Measurements from ENCODE around the gene MICAL2. TPM values are rescaled to one million over a fixed set of nuclear protein-coding genes. Genes with fewer than 3 reads are reported as not detected.

MICAL2 gene
- total RNA-seq, 1 experiment from 2014 or later = 151 TPM

GRCh38 chr11:12118949-12119348 lies 8.6 kb downstream of the MICAL2 start:
- Mint-ChIP-seq H3K4me3 (ENCODE audit: unreplicated experiment) (no peak overlapping the region), H3K36me3 (ENCODE audit: insufficient read depth, unreplicated experiment) (peaks cover 18% of the 10 kb centered on the region), H3K9me3 (ENCODE audit: unreplicated experiment) (no peaks in the 10 kb centered on the region), H3K27ac (ENCODE audit: low read depth, unreplicated experiment) (no peak overlapping the region), H3K4me1 (ENCODE audit: insufficient read depth, unreplicated experiment) (peaks cover 35% of the 10 kb centered on the region), H3K27me3 (ENCODE audit: insufficient read depth, unreplicated experiment) (no peaks in the 10 kb centered on the region)
- no peak for TF ChIP-seq CTCF (IDR thresholded peaks at IDR 0.05; ENCODE audit: unreplicated experiment)
- no TSS peak for BruUV-seq (replicated peaks)
- no peak for DNase-seq (ENCODE audit: unreplicated experiment)
- CTCF ChIA-PET = interaction anchor here (0.6 to 1.0 kb wide), 2 partner anchors 10 to 29 kb away, joined by 3 read pairs; no protein-coding TSS in a partner anchor
- intact Hi-C loops (cut with micrococcal nuclease) = no loop called here
- POLR2A ChIA-PET = no interaction called here

DNA sequence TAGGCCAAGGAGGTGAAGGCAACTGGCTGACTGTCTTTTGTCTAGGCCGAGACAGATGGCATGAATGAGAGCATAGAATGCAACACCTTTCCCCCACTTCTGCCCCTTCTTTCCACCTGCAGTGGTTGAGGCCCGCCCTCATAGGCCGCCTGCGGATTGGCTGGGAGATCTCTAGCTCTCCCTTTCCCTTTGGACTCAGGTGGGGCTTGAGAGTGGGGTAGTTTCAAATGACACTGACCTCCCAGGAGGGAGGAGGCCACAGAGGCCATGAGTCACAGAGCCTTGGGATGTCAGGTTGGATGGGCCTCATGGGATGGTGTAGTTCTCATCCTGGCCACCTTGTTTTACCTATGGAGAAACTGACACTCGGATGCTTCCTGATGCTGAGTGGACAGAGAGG lies 9.1 kb downstream of the MICAL2 start:
- no peak for DNase-seq (ENCODE audit: unreplicated experiment)
- H3K27me3 Mint-ChIP-seq (ENCODE audit: insufficient read depth, unreplicated experiment) = no peaks in the 10 kb centered on the region
- peaks cover 18% of the 10 kb centered on the region for H3K36me3 Mint-ChIP-seq (ENCODE audit: insufficient read depth, unreplicated experiment)
- H3K27ac Mint-ChIP-seq (ENCODE audit: low read depth, unreplicated experiment) = no peak overlapping the region
- peaks cover 41% of the 10 kb centered on the region for H3K4me1 Mint-ChIP-seq (ENCODE audit: insufficient read depth, unreplicated experiment)
- no TSS peak for BruUV-seq (replicated peaks)
- no peak for TF ChIP-seq CTCF (IDR thresholded peaks at IDR 0.05; ENCODE audit: unreplicated experiment)
- intact Hi-C loops (cut with micrococcal nuclease) = no loop called here
- no peaks in the 10 kb centered on the region for H3K9me3 Mint-ChIP-seq (ENCODE audit: unreplicated experiment)
- ChIA-PET POLR2A (no interaction called here), CTCF (interaction anchor here (1.0 kb wide), 1 partner anchor 10 kb away, joined by 3 read pairs; no protein-coding TSS in a partner anchor)
- no peak overlapping the region for H3K4me3 Mint-ChIP-seq (ENCODE audit: unreplicated experiment)

- Mint-ChIP-seq H3K27ac (ENCODE audit: low read depth, unreplicated experiment) (no peak overlapping the region), H3K36me3 (ENCODE audit: insufficient read depth, unreplicated experiment) (peaks cover 18% of the 10 kb centered on the region), H3K9me3 (ENCODE audit: unreplicated experiment) (no peaks in the 10 kb centered on the region), H3K4me1 (ENCODE audit: insufficient read depth, unreplicated experiment) (peaks cover 47% of the 10 kb centered on the region), H3K27me3 (ENCODE audit: insufficient read depth, unreplicated experiment) (no peaks in the 10 kb centered on the region), H3K4me3 (ENCODE audit: unreplicated experiment) (no peak overlapping the region)
- ChIA-PET CTCF (interaction anchor here (0.6 to 1.8 kb wide), 5 partner anchors 7 to 76 kb away, joined by 3 to 7 read pairs (median 3); no protein-coding TSS in a partner anchor), POLR2A (interaction anchor here (4.9 to 8.3 kb wide), 3 partner anchors 10 to 54 kb away, joined by 31 to 79 read pairs (median 46); partner anchors contain the start of gene MICAL2)
- intact Hi-C loops (cut with micrococcal nuclease) = loop anchor here (5.0 kb wide), 1 partner anchor 47 kb away; no protein-coding TSS in a partner anchor
- no TSS peak for BruUV-seq (replicated peaks)
- no peak for DNase-seq (ENCODE audit: unreplicated experiment)
- no peak for TF ChIP-seq CTCF (IDR thresholded peaks at IDR 0.05; ENCODE audit: unreplicated experiment)
These were observed 9.9 kb downstream of the MICAL2 start for GRCh38 chr11:12120031-12121008.

DNA sequence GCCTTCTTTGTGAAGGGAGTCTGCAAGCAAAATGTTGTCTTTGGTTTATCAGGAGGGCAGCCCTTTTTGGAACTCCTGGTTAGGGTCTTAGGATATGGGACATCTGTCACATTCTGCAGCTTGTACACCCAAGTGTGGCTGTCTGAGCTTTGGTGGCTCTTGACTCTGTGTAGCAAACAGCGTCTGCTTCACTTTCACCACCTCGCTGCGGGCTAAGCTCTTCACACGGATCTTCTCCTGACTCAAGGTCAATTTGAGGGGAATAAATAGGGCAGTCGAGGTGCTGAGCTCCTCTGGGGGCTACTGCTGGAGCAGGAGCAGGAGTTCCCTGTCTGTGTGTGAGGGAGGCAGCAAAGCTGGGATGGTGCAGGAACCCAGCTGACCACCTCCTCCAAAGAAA lies 10.6 kb downstream of the MICAL2 start:
- TF ChIP-seq CTCF (IDR thresholded peaks at IDR 0.05; ENCODE audit: unreplicated experiment) = no peak
- Mint-ChIP-seq H3K36me3 (ENCODE audit: insufficient read depth, unreplicated experiment) (peaks cover 15% of the 10 kb centered on the region), H3K27ac (ENCODE audit: low read depth, unreplicated experiment) (no peak overlapping the region), H3K4me1 (ENCODE audit: insufficient read depth, unreplicated experiment) (peaks cover 47% of the 10 kb centered on the region), H3K9me3 (ENCODE audit: unreplicated experiment) (no peaks in the 10 kb centered on the region), H3K4me3 (ENCODE audit: unreplicated experiment) (no peak overlapping the region), H3K27me3 (ENCODE audit: insufficient read depth, unreplicated experiment) (no peaks in the 10 kb centered on the region)
- no peak for DNase-seq (ENCODE audit: unreplicated experiment)
- ChIA-PET POLR2A (interaction anchor here (1.1 to 8.3 kb wide), 4 partner anchors 10 to 61 kb away, joined by 6 to 79 read pairs (median 38); partner anchors contain the start of gene MICAL2), CTCF (interaction anchor here (0.6 to 1.8 kb wide), 7 partner anchors 8 to 279 kb away, joined by 3 to 7 read pairs (median 3); partner anchors contain the start of gene USP47)
- BruUV-seq (replicated peaks) = no TSS peak
- intact Hi-C loops (cut with micrococcal nuclease) = loop anchor here (5.0 kb wide), 1 partner anchor 46 kb away; no protein-coding TSS in a partner anchor

Data from MCF 10A (cell line).